OCI-LY7 (cell line): ENCODE measurements around the gene SLC17A4. TPM values are rescaled to one million over a fixed set of nuclear protein-coding genes. Genes with fewer than 3 reads are reported as not detected.
A peak's percentile ranks its signal among the peaks of the same experiment; 100 is the strongest.

Experiments
- BruUV-seq: library from RNA; stranded (reverse); fragments of 400-500 nt; replicated peaks from 2 replicates; lab custom pipeline; 2021; lab: Mats Ljungman, UMichigan
- CTCF ChIA-PET: fragments of 300-600 bp; sonication (Branson Sonifier 250); formaldehyde crosslinking; loops from one replicate; lab custom pipeline; 2022; ENCODE audit warnings: antibody characterized with exemption; ENCODE audit not compliant: unreplicated experiment; lab: Charles Lee
- POLR2A ChIA-PET: fragments of 300-600 bp; sonication (Branson Sonifier 250); formaldehyde crosslinking; loops from one replicate; lab custom pipeline; 2022; ENCODE audit warnings: antibody characterized with exemption; lab: Charles Lee
- DNase-seq: peaks from one replicate; pipeline ENCODE4 v3.0.0-alpha.2; 2015; ENCODE audit warnings: low spot score
- H2AFZ ChIP-seq: fragments of 200-600 bp; sonication (generic), shearing (Covaris generic); 2 replicates; pipeline ENCODE4 v1.6.1; 2014; ENCODE audit warnings: mild to moderate bottlenecking, antibody characterized with exemption, low read length, moderate library complexity
- H3K27ac ChIP-seq: fragments of 200-600 bp; sonication (generic); 2 replicates; pipeline ENCODE4 v1.5.1; 2014; ENCODE audit warnings: mixed run types, low read depth, mild to moderate bottlenecking, moderate library complexity, low read length, inconsistent platforms; ENCODE audit not compliant: poor library complexity, severe bottlenecking
- H3K36me3 ChIP-seq: fragments of 200-600 bp; sonication (generic); 2 replicates; pipeline ENCODE4 v1.6.1; 2014; ENCODE audit warnings: mild to moderate bottlenecking, antibody characterized with exemption, low read length, moderate library complexity, mixed read lengths; ENCODE audit not compliant: insufficient read depth
- H3K4me1 ChIP-seq: fragments of 200-600 bp; sonication (generic); 2 replicates; pipeline ENCODE4 v1.5.1; 2014; ENCODE audit warnings: mild to moderate bottlenecking, low read length; ENCODE audit not compliant: insufficient read depth, poor library complexity, severe bottlenecking
- H3K4me2 ChIP-seq: fragments of 200-600 bp; sonication (generic); 2 replicates; pipeline ENCODE4 v1.6.1; 2014; ENCODE audit warnings: mild to moderate bottlenecking, low read length
- H3K4me3 ChIP-seq: fragments of 200-600 bp; sonication (generic); 2 replicates; pipeline ENCODE4 v1.5.1; 2014; ENCODE audit warnings: mild to moderate bottlenecking, low read depth, low read length; ENCODE audit not compliant: poor library complexity, severe bottlenecking
- H3K79me2 ChIP-seq: fragments of 200-600 bp; sonication (generic); 2 replicates; pipeline ENCODE4 v1.6.1; 2016; ENCODE audit warnings: low read depth, mild to moderate bottlenecking, low read length, moderate library complexity, mixed read lengths; ENCODE audit not compliant: insufficient read depth
- H3K9me2 ChIP-seq: fragments of 200-600 bp; sonication (generic); 2 replicates; pipeline ENCODE4 v1.6.1; 2016; ENCODE audit warnings: mild to moderate bottlenecking, low read length, mixed read lengths; ENCODE audit not compliant: insufficient read depth
- H3K9me3 ChIP-seq: fragments of 200-600 bp; sonication (generic); 2 replicates; pipeline ENCODE4 v1.6.1; 2014; ENCODE audit warnings: mild to moderate bottlenecking, mixed run types, low read length, mixed read lengths
- H4K20me1 ChIP-seq: fragments of 200-600 bp; sonication (generic); 2 replicates; pipeline ENCODE4 v1.6.1; 2014; ENCODE audit warnings: mild to moderate bottlenecking, antibody characterized with exemption, low read length, moderate library complexity, mixed read lengths; ENCODE audit not compliant: insufficient read depth
- CTCF ChIP-seq: fragments of 200-600 bp; sonication (generic); conservative IDR thresholded peaks from 2 replicates; pipeline ENCODE4 v1.5.1; 2014; ENCODE audit warnings: mild to moderate bottlenecking, antibody characterized with exemption, low read length, moderate library complexity, mixed read lengths
- EZH2phosphoT487 ChIP-seq: fragments of 200-600 bp; sonication (generic); IDR thresholded peaks from 2 replicates; pipeline ENCODE4 v1.6.1; 2018; ENCODE audit warnings: low read depth, borderline replicate concordance, mild to moderate bottlenecking, mixed run types, antibody characterized with exemption, low read length, moderate library complexity, mixed read lengths
- intact Hi-C: fragments of 100-400 bp; cut with micrococcal nuclease; formaldehyde crosslinking; loops from one replicate; pipeline ENCODE4 v1.10.0; 2022; ENCODE audit not compliant: unreplicated experiment
- total RNA-seq, 2 experiments: library from RNA; depleted of rRNA in 1 of 2; stranded (reverse); fragments of >200 nt in 1 of 2; shearing (Covaris generic) in 1 of 2; gene quantifications; 2 replicates each; pipeline ENCODE4 v1.2.3, GENCODE V29; 2014 to 2022

SLC17A4 gene
- total RNA-seq, 2 experiments from 2014 or later, result not detected

GRCh38 chr6:25788305-25788922 is 33.9 kb downstream of the SLC17A4 start:
- POLR2A ChIA-PET, result interaction anchor here (0.6 kb wide), 1 partner anchor 270 kb away, joined by 3 read pairs; no protein-coding TSS in a partner anchor
- CTCF ChIA-PET, result no interaction called here

GRCh38 chr6:25789475-25789874 is 34.9 kb downstream of the SLC17A4 start:
- intact Hi-C loops, result no loop called here
- no peaks in the 10 kb centered on the region for H4K20me1 ChIP-seq
- no peaks in the 10 kb centered on the region for H3K9me3 ChIP-seq
- no peaks in the 10 kb centered on the region for H3K36me3 ChIP-seq
- H3K4me2 ChIP-seq, result no peak overlapping the region
- no peak for DNase-seq
- H3K9me2 ChIP-seq, result no peaks in the 10 kb centered on the region
- no peak overlapping the region for H2AFZ ChIP-seq
- ChIA-PET POLR2A (no interaction called here), CTCF (no interaction called here)
- no peak overlapping the region for H3K4me3 ChIP-seq
- TF ChIP-seq EZH2phosphoT487 (no peak), CTCF (no peak)
- no TSS peak for BruUV-seq
- no peaks in the 10 kb centered on the region for H3K4me1 ChIP-seq
- H3K79me2 ChIP-seq, result no peaks in the 10 kb centered on the region
- H3K27ac ChIP-seq, result no peak overlapping the region

More at GRCh38 chr6:25788305-25788922, 33.9 kb downstream of the SLC17A4 start:
- intact Hi-C loops, result loop anchor here (1.0 kb wide), 1 partner anchor 215 kb away; no protein-coding TSS in a partner anchor
- Histone ChIP-seq H3K4me1 (no peaks in the 10 kb centered on the region), H3K4me2 (no peak overlapping the region), H4K20me1 (no peaks in the 10 kb centered on the region), H3K36me3 (no peaks in the 10 kb centered on the region), H3K79me2 (no peaks in the 10 kb centered on the region), H3K9me3 (no peaks in the 10 kb centered on the region), H2AFZ (no peak overlapping the region), H3K27ac (no peak overlapping the region), H3K4me3 (no peak overlapping the region), H3K9me2 (no peaks in the 10 kb centered on the region)
- TF ChIP-seq EZH2phosphoT487 (no peak), CTCF (peak; percentile 75)
- BruUV-seq, result no TSS peak
- peak; percentile 35 for DNase-seq

GRCh38 chr6:25792016-25792415 is 37.5 kb downstream of the SLC17A4 start:
- Histone ChIP-seq H3K9me2 (no peaks in the 10 kb centered on the region), H3K4me3 (no peak overlapping the region), H3K9me3 (no peaks in the 10 kb centered on the region), H3K79me2 (no peaks in the 10 kb centered on the region), H3K27ac (no peak overlapping the region), H3K4me1 (no peaks in the 10 kb centered on the region), H3K36me3 (no peaks in the 10 kb centered on the region), H3K4me2 (no peak overlapping the region), H2AFZ (no peak overlapping the region), H4K20me1 (no peaks in the 10 kb centered on the region)
- POLR2A ChIA-PET, result interaction anchor here (0.6 kb wide), 2 partner anchors 11 to 228 kb away, joined by 3 to 4 read pairs; a partner anchor contains a TSS
- no peak for TF ChIP-seq CTCF
- CTCF ChIA-PET, result no interaction called here
- no TSS peak for BruUV-seq
- no peak for DNase-seq
- intact Hi-C loops, result no loop called here
